ENCODE measurements around the gene RPA1.

The RPA1 gene

GRCh38 chr17:1912146-1912545, 82.3 kb downstream of the RPA1 start:
- no peak for DNase-seq

- no peak for DNase-seq
Observed at GRCh38 chr17:1913702-1914101, 83.9 kb downstream of the RPA1 start.

DNA sequence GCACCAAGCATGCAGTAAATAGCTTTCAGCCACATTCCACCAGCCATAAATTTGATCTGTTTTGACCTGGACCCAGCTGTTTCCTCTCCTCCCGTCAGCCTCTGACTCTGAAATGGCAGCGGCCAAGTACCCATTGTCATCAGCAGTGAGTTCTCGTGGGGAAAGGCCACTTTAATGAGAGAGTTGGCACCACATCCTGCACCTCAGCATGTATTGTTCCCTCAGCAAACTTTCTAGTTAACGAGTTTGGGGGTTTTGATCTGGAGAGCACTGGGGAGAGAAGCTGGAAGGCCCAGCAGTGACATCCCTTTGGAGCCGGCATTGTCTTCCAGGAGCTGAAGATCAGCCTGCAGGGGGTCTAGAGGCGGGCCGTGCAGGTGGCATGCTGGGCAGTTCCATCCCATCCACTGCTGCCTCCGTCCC, 84.9 kb downstream of the RPA1 start:
- no peak for DNase-seq

- no peak for DNase-seq
Observed at GRCh38 chr17:1915889-1916288, 86.1 kb downstream of the RPA1 start.

GRCh38 chr17:1916316-1916715, 86.5 kb downstream of the RPA1 start:
- peak; percentile 29 for DNase-seq

GRCh38 chr17:1916963-1917715, 87.3 kb downstream of the RPA1 start:
- DNase-seq, result no peak

GRCh38 chr17:1918346-1919162, 88.7 kb downstream of the RPA1 start:
- no peak for DNase-seq

- DNase-seq, result no peak
Observed at GRCh38 chr17:1919201-1919600, 89.4 kb downstream of the RPA1 start.

- DNase-seq, result no peak
Observed at GRCh38 chr17:1920948-1921351, 91.1 kb downstream of the RPA1 start.

DNA sequence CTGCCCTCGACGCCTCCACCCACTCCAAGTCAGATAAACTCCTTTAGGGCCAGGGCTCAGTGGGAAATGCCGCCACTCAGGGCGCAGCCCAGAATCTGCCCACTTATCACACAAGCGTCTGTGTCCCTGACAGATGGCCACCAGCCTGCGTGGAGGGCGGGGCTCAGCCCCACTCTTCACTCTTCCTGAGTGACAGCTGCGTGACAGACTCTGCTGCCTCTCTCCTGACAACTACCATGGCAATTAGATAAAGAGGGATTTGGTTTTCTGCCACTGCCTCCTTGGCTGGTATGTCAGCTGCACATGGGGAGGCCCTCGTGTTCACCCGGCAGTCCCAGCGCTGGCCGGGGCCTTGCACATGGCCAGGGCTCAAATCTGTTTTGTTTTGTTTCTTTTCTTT, 99.2 kb downstream of the RPA1 start:
- DNase-seq, result no peak

- no peak for DNase-seq
Observed at GRCh38 chr17:1930337-1930645, 100.5 kb downstream of the RPA1 start.

- DNase-seq, result peak; percentile 76
Observed at GRCh38 chr17:1931844-1932579, 102.2 kb downstream of the RPA1 start.

- no peak for DNase-seq
Observed at GRCh38 chr17:1933875-1934715, 104.3 kb downstream of the RPA1 start.

GRCh38 chr17:1934901-1935300, 105.1 kb downstream of the RPA1 start:
- no peak for DNase-seq

GRCh38 chr17:1936766-1937165, 107.0 kb downstream of the RPA1 start:
- no peak for DNase-seq

GRCh38 chr17:1937461-1937860, 107.7 kb downstream of the RPA1 start:
- no peak for DNase-seq

DNA sequence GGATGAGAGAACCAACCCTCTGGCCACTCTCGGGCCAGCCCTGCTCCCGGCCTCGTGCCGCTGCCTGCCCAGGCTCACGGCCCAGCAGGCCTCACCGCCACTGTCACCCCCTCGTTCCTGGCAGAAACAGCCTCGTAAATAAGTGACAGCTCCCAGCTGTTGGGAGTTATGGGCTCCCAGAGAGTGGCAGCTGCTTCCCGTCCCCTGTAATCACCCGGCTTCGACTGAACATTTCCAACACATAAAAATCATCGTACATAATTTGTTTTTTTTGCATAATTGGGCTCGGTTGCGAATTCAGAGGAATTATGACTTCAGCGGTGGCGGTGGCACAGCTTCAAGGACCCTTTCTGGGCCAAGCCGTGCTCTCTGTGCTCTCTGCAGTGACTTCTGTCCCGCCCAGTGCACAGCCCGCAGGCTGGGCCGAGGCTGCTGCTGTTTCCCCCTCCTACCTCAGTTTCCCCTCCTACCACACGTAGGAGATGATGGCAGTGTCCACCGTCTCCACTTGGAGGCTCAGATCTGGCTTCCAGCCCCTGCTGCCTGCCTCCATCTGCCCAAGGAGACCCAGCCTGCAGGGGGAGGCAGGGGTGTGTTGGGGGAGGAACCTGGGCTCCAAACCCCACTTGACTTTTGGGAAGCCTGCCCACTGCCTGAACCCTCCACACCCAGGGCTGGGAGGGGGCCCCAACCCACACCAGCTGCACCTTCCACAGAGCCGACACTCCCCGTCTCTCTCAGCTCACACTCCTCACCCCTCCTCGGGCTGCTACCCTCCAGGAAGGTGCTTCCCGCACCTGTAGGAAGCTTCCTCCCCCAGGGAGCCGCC, 110.4 kb downstream of the RPA1 start:
- DNase-seq, result no peak

DNA sequence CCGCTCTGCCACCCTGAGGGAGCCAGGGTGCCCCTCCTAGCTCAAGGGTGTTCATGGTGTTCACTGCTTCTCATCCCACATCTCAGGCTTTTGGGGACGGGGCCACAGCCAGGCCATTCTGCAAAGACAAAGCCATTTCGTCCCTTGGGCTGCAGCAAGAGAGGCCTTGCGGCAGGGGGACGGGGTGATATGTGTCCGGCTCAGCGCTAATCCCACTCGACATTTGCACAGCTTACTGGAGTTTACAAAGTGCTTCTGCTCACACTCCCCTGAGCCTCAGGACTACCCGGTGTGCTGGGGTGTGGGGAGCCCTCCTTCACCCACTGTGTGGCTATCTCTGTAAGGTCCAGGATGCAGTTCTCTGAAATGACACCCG, 111.0 kb downstream of the RPA1 start:
- no peak for DNase-seq

- DNase-seq, result no peak
Observed at GRCh38 chr17:1941272-1942065, 111.7 kb downstream of the RPA1 start.

DNA sequence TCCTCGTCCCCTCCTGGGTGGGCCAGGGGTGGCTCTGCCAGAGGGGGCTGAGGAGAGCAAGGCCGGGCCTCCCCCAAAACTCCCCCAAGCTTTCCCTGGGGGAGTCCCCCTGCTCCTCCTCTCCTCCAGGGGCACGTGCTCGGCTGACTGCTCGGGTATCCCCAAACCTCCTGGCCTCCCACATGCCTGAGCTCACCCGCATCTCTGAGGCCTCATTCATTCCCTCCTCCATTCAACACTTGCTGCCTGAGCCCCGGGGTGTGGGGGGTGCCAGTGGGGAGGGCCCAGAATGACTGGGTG, 112.2 kb downstream of the RPA1 start:
- no peak for DNase-seq

DNA sequence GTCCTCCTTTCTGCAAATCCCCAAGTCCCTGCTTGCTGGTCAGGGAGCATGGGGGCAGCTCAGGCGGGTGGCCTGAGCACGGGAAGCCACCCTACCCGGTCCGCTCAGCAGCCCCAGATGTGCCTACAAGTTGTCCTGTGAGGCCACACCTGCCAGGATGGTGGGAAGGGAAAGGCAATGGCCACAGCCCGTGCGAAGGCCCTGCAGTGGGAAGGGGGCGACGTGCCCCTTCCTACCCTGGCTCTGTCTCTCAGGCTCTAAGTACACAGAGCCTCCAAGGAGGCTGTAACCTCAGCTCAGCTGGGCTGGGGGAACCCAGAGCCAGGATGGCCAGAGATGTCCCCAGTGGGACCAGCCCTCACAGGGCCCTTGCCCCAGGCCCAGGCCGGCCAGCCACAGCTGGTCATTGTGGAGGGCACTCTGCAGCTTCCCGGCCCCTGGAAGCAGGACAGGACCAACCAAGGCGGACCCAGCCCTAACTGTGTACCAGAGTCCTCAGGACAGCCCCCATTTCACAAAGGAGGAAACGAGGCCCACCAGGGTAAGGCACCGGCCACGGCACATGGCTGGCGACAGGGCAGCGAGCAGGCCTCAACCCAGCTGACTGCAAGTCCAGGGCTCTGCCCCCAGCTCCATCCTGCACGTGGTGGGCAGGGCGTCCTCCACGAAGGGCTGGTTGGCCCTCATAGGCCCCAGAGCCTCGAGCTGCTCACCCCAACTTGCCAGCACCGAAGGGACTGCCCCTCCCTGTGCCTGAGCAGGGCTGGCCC, 113.0 kb downstream of the RPA1 start:
- DNase-seq, result no peak
